ENCODE data around the gene LYRM4. TPM values are rescaled to one million over a fixed set of nuclear protein-coding genes. Genes with fewer than 3 reads are reported as not detected.

LYRM4 gene
- total RNA-seq, 1 experiment from 2014 or later: 44.3 TPM

GRCh38 chr6:5142131-5142530 is 118.6 kb downstream of the LYRM4 start:
- H2AK5ac ChIP-seq (ENCODE audit: insufficient read length, low read length): no peak overlapping the region
- H4K20me1 ChIP-seq (ENCODE audit: control insufficient read depth, insufficient read depth, insufficient read length): no peaks in the 10 kb centered on the region
- peaks cover 3% of the 10 kb centered on the region; the same call in 1 of the 2 replicates for H3K4me1 ChIP-seq (ENCODE audit: insufficient read depth, low read length)
- no peak overlapping the region for H2BK5ac ChIP-seq (ENCODE audit: insufficient read length, low read length)
- H2BK15ac ChIP-seq (ENCODE audit: low read depth, low read length): no peak overlapping the region
- no peak overlapping the region for H3K4me3 Mint-ChIP-seq
- H3K9ac ChIP-seq (ENCODE audit: extremely low read depth, insufficient read length, low read length): no peak overlapping the region
- no peak overlapping the region for H3K14ac ChIP-seq (ENCODE audit: insufficient read depth, low read length)
- H3K4ac ChIP-seq (ENCODE audit: low read depth, low read length): no peak overlapping the region
- no peak overlapping the region for H4K91ac ChIP-seq (ENCODE audit: insufficient read length, low read depth, low read length)
- DNase-seq: no peak
- peaks cover 9 to 15% of the 10 kb centered on the region in 2 experiments for H3K4me1 Mint-ChIP-seq
- H3K27ac ChIP-seq (ENCODE audit: insufficient read length, low read depth, low read length): no peak overlapping the region
- no peak overlapping the region for H3K23ac ChIP-seq (ENCODE audit: insufficient read length, low read depth, low read length)
- H3K79me2 ChIP-seq (ENCODE audit: insufficient read depth, low read length): no peaks in the 10 kb centered on the region
- no peak overlapping the region for H3K4me2 ChIP-seq (ENCODE audit: insufficient read depth, insufficient read length, low read length)
- no peak overlapping the region for H2AFZ ChIP-seq (ENCODE audit: low read length)
- no peaks in the 10 kb centered on the region for H3K27me3 ChIP-seq (ENCODE audit: insufficient read depth, low read length)
- H3K27me3 Mint-ChIP-seq (ENCODE audit: low read depth): peaks cover 3% of the 10 kb centered on the region
- H3K9me3 ChIP-seq (ENCODE audit: control insufficient read depth, low read depth, low read length): no peaks in the 10 kb centered on the region
- H3K18ac ChIP-seq (ENCODE audit: insufficient read length, low read depth, low read length): no peak overlapping the region
- H4K5ac ChIP-seq (ENCODE audit: insufficient read length, low read depth, low read length): no peak overlapping the region
- no peak overlapping the region for H2BK20ac ChIP-seq (ENCODE audit: low read depth, low read length, poor library complexity, severe bottlenecking)
- no peaks in the 10 kb centered on the region for H3K23me2 ChIP-seq (ENCODE audit: insufficient read length, low read depth, low read length, poor library complexity, severe bottlenecking)
- no peak overlapping the region for H2BK120ac ChIP-seq (ENCODE audit: low read depth, low read length, poor library complexity, severe bottlenecking)
- H3K36me3 Mint-ChIP-seq (ENCODE audit: insufficient read depth in 1 of 3, low read depth in 3 of 3): no peaks in the 10 kb centered on the region
- no peaks in the 10 kb centered on the region for H3K79me1 ChIP-seq (ENCODE audit: insufficient read depth, low read depth, low read length, poor library complexity, severe bottlenecking)
- H4K8ac ChIP-seq (replicated peaks; ENCODE audit: insufficient read length, low read depth, low read length): no peak overlapping the region
- no peak overlapping the region for H2BK12ac ChIP-seq (ENCODE audit: insufficient read length, low read depth, low read length)
- WGBS (ENCODE audit: extremely low coverage, insufficient read length, low lambda C conversion rate): no CpG with 5 or more reads among the region's 4 CpGs
- TF ChIP-seq CTCF (conservative IDR thresholded peaks at IDR 0.05): no peak
- no peak overlapping the region for H3K27ac Mint-ChIP-seq
- H3K9me3 Mint-ChIP-seq: no peaks in the 10 kb centered on the region
- no peak overlapping the region for H3T11ph ChIP-seq (ENCODE audit: low read length)
- H3K56ac ChIP-seq (ENCODE audit: insufficient read length, low read depth, low read length): no peak overlapping the region

Measured in H9 (cell line).